SK-N-SH (cell line): ENCODE results near the gene APOBR. TPM values are rescaled to one million over a fixed set of nuclear protein-coding genes. Genes with fewer than 3 reads are reported as not detected.

Experiments
- CTCF ChIA-PET: fragments of 300-600, 350-600 bp; formaldehyde crosslinking; extraction: SDS; loops from one replicate; lab custom pipeline; 2021; lab: Yijun Ruan, JAX
- POLR2A ChIA-PET: fragments of 350-600 bp; sonication (Branson Sonifier 250); formaldehyde crosslinking; extraction: SDS; loops from one replicate; lab custom pipeline; 2020; ENCODE audit warnings: antibody characterized with exemption, inconsistent platforms; lab: Yijun Ruan, JAX
- DNase-seq: peaks from one replicate; pipeline ENCODE4 v3.0.0; 2012
- H2AFZ ChIP-seq: fragments of 200-600 bp; sonication (generic); 2 replicates; pipeline ENCODE4 v1.8.1; 2016; ENCODE audit warnings: antibody characterized with exemption, mild to moderate bottlenecking, low read depth
- H3F3A ChIP-seq: fragments of 200-600 bp; sonication (generic); replicated peaks from 2 replicates; pipeline ENCODE3; 2016; ENCODE audit warnings: antibody characterized with exemption, mild to moderate bottlenecking; ENCODE audit not compliant: insufficient read depth
- H3K27ac ChIP-seq, 2 experiments: fragments of 200-500 bp in 1 of 2; fragments of 200-600 bp in 1 of 2; sonication (Bioruptor generic) in 1 of 2; sonication (generic), shearing (Covaris generic) in 1 of 2; 2 replicates each; pipeline versions ENCODE4 v1.5.1 to v1.6.1; 2014 to 2016; ENCODE audit warnings: low read depth in 2 of 2, inconsistent platforms in 1 of 2, low read length in 1 of 2, mild to moderate bottlenecking in 1 of 2, mixed read lengths in 1 of 2
- H3K27me3 ChIP-seq: fragments of 200-600 bp; sonication (generic), shearing (Covaris generic); 2 replicates; pipeline ENCODE4 v1.6.1; 2016; ENCODE audit warnings: mixed run types; ENCODE audit not compliant: insufficient read depth
- H3K36me3 ChIP-seq, 2 experiments: fragments of 200-500 bp in 1 of 2; fragments of 200-600 bp in 1 of 2; sonication (Bioruptor generic) in 1 of 2; sonication (generic) in 1 of 2; replicated peaks in 1 of 2; 2 replicates each; pipeline versions ENCODE3 to v1.5.1; 2014 to 2016; ENCODE audit warnings: low read length in 1 of 2, mild to moderate bottlenecking in 1 of 2; ENCODE audit not compliant: insufficient read depth in 2 of 2, control insufficient read depth in 1 of 2
- H3K4me1 ChIP-seq, 2 experiments: fragments of 200-500 bp in 1 of 2; fragments of 200-600 bp in 1 of 2; sonication (Bioruptor generic) in 1 of 2; sonication (generic), shearing (Covaris generic) in 1 of 2; 2 replicates each; pipeline versions ENCODE4 v1.5.1 to v1.6.1; 2014 to 2016; ENCODE audit warnings: low read depth in 1 of 2, low read length in 1 of 2, mixed run types in 1 of 2; ENCODE audit not compliant: insufficient read depth in 2 of 2, control insufficient read depth in 1 of 2
- H3K4me2 ChIP-seq: fragments of 200-600 bp; sonication (generic), shearing (Covaris generic); 2 replicates; pipeline ENCODE4 v1.6.1; 2017; ENCODE audit warnings: mixed run types
- H3K4me3 ChIP-seq, 2 experiments: fragments of 200-500 bp in 1 of 2; fragments of 200-600 bp in 1 of 2; sonication (Bioruptor generic) in 1 of 2; sonication (generic), shearing (Covaris generic) in 1 of 2; 2 replicates each; pipeline versions ENCODE4 v1.5.1 to v1.8.1; 2014 to 2016; ENCODE audit warnings: low read depth in 2 of 2, inconsistent platforms in 1 of 2, low read length in 1 of 2, mild to moderate bottlenecking in 1 of 2, mixed read lengths in 1 of 2, moderate library complexity in 1 of 2
- H3K79me2 ChIP-seq: fragments of 200-600 bp; sonication (generic); 2 replicates; pipeline ENCODE4 v1.8.1; 2017; ENCODE audit warnings: mild to moderate bottlenecking; ENCODE audit not compliant: insufficient read depth
- H3K9ac ChIP-seq: fragments of 200-600 bp; sonication (generic); 2 replicates; pipeline ENCODE4 v1.6.1; 2017; ENCODE audit warnings: mixed run types
- H3K9me2 ChIP-seq: fragments of 200-600 bp; sonication (generic); 2 replicates; pipeline ENCODE4 v1.6.1; 2017; ENCODE audit warnings: mixed run types
- H3K9me3 ChIP-seq: fragments of 200-600 bp; sonication (generic); 2 replicates; pipeline ENCODE4 v1.6.1; 2017; ENCODE audit warnings: mixed run types, mild to moderate bottlenecking, moderate library complexity
- H4K20me1 ChIP-seq: fragments of 200-600 bp; sonication (generic); 2 replicates; pipeline ENCODE4 v1.6.1; 2017; ENCODE audit warnings: mild to moderate bottlenecking, mixed run types; ENCODE audit not compliant: insufficient read depth
- ELF1 ChIP-seq: IDR thresholded peaks from 2 replicates; pipeline ENCODE4 v1.4.0; 2012
- GABPA ChIP-seq: IDR thresholded peaks from 2 replicates; pipeline ENCODE4 v1.4.0; 2012; ENCODE audit warnings: low read depth, mild to moderate bottlenecking
- IRF3 ChIP-seq: fragments of 150-350 bp; IDR thresholded peaks from 2 replicates; pipeline ENCODE4 v1.6.1; 2016; ENCODE audit warnings: mild to moderate bottlenecking, low read depth, low read length
- MAX ChIP-seq: IDR thresholded peaks from 2 replicates; pipeline ENCODE4 v1.4.0; 2012; ENCODE audit warnings: low read depth
- MXI1 ChIP-seq: IDR thresholded peaks from 2 replicates; pipeline ENCODE4 v1.6.1; 2012; ENCODE audit warnings: mild to moderate bottlenecking, low read depth, low read length, improper control_type of control experiment
- NRF1 ChIP-seq: IDR thresholded peaks from 2 replicates; pipeline ENCODE4 v1.6.1; 2012; ENCODE audit warnings: low read depth, mild to moderate bottlenecking, low read length
- PBX3 ChIP-seq: IDR thresholded peaks from 2 replicates; pipeline ENCODE4; 2012
- POLR2AphosphoS5 ChIP-seq: IDR thresholded peaks from 2 replicates; pipeline ENCODE4 v1.6.1; 2012; ENCODE audit warnings: low read depth, low read length
- RAD21 ChIP-seq: IDR thresholded peaks from 2 replicates; pipeline ENCODE4 v1.6.1; 2012; ENCODE audit warnings: mild to moderate bottlenecking, low read length
- REST ChIP-seq: IDR thresholded peaks from 2 replicates; pipeline ENCODE4 v1.6.1; 2012; ENCODE audit warnings: mild to moderate bottlenecking, low read depth, low read length, moderate library complexity
- SIN3A ChIP-seq: IDR thresholded peaks from 2 replicates; pipeline ENCODE4 v1.6.1; 2012; ENCODE audit warnings: low read depth, mild to moderate bottlenecking, low read length, moderate library complexity, borderline replicate concordance
- TAF1 ChIP-seq: IDR thresholded peaks from 2 replicates; pipeline ENCODE4 v1.6.1; 2012; ENCODE audit warnings: low read depth, mild to moderate bottlenecking, low read length, moderate library complexity, borderline replicate concordance
- TEAD4 ChIP-seq: IDR thresholded peaks from 2 replicates; pipeline ENCODE4 v1.4.0; 2012; ENCODE audit warnings: mild to moderate bottlenecking, borderline replicate concordance; ENCODE audit not compliant: insufficient read depth
- USF2 ChIP-seq: fragments of 150-350 bp; IDR thresholded peaks from 2 replicates; pipeline ENCODE4 v1.6.1; 2017; ENCODE audit warnings: antibody characterized with exemption, low read length, low read depth, borderline replicate concordance
- YY1 ChIP-seq: IDR thresholded peaks from 2 replicates; pipeline ENCODE4 v1.4.0; 2012; ENCODE audit warnings: low read depth, mild to moderate bottlenecking
- ZBTB33 ChIP-seq: IDR thresholded peaks from 2 replicates; pipeline ENCODE4 v1.4.0; 2012; ENCODE audit warnings: low read depth, borderline replicate concordance
- WGBS: methylation state at CpG from one replicate; pipeline ENCODE4 v1.1.6; 2017; ENCODE audit warnings: low lambda C conversion rate; 5-methylcytosine and 5-hydroxymethylcytosine counted together
- polyA plus RNA-seq, 3 experiments: library from polyadenylated mRNA; depleted of rRNA; stranded (reverse); fragments of >200 nt; gene quantifications; 2 replicates each; pipeline ENCODE4 v1.2.3, GENCODE V29; 2012
- TF ChIP-seq, protein P1 (sequence below): fragments of 200-600 bp; sonication (generic); IDR thresholded peaks from 2 replicates; pipeline ENCODE4 v1.6.1; 2017; ENCODE audit warnings: antibody characterized with exemption, mild to moderate bottlenecking, moderate library complexity

APOBR gene
- polyA plus RNA-seq, 1 of the 3 experiments (the other 2 are of a cell fraction) = not detected

GRCh38 chr16:28504707-28505404, 10.4 kb downstream of the APOBR start (continued):
- TF ChIP-seq YY1 (no peak), TEAD4 (no peak)

DNA sequence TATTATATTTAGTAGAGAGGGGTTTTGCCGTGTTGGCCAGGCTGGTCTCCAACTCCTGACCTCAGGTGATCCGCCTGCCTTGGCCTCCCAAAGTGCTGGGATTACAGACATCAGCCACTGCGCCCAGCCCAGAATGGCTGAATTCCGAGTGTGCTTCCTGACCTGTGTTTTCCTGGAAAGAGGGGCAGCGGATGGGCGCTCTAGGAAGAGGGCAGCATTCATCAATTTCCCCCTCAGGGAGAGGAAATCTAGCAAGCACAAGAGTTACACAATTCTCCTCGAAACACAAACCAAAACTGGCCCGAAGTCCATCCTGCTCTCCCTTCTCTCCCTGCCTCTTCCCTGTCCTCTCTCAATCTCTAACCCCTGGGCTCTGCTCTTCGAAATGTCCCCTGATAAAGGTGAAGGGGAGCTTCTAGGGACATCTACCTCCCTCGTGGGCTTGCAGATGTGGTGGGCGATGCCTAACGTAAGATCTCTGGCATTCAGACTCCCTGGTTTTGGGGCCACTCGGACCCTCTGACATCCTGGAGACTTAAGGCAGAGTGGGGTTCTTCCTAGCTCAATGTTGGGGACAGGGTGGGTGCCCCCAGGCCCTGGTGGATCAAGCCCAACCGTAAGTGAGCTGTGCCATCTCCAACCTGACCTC, 11.2 kb downstream of the APOBR start:
- H4K20me1 ChIP-seq = no peaks in the 10 kb centered on the region
- no peaks in the 10 kb centered on the region for H3K9me2 ChIP-seq
- no peaks in the 10 kb centered on the region for H3K36me3 ChIP-seq
- H3K4me2 ChIP-seq = no peak overlapping the region
- no peaks in the 10 kb centered on the region for H3F3A ChIP-seq
- H3K27ac ChIP-seq = no peak overlapping the region
- ChIA-PET POLR2A (no interaction called here), CTCF (no interaction called here)
- WGBS = 52% methylated on average over 14 of the region's 14 CpGs
- H3K4me3 ChIP-seq = no peak overlapping the region
- no peaks in the 10 kb centered on the region for H3K9me3 ChIP-seq
- no peaks in the 10 kb centered on the region for H3K79me2 ChIP-seq
- no peak for TF ChIP-seq ZBTB33
- no peak for TF ChIP-seq USF2
- no peak for TF ChIP-seq IRF3
- no peak for TF ChIP-seq PBX3
- TF ChIP-seq REST = no peak
- no peak for TF ChIP-seq ELF1
- no peak for TF ChIP-seq MAX
- TF ChIP-seq POLR2AphosphoS5 = no peak
- TF ChIP-seq SIN3A = no peak
- TF ChIP-seq NRF1 = no peak
- no peak for TF ChIP-seq TAF1
- TF ChIP-seq RAD21 = no peak
- TF ChIP-seq GABPA = no peak
- TF ChIP-seq MXI1 = no peak
- TF ChIP-seq, protein P1, sequence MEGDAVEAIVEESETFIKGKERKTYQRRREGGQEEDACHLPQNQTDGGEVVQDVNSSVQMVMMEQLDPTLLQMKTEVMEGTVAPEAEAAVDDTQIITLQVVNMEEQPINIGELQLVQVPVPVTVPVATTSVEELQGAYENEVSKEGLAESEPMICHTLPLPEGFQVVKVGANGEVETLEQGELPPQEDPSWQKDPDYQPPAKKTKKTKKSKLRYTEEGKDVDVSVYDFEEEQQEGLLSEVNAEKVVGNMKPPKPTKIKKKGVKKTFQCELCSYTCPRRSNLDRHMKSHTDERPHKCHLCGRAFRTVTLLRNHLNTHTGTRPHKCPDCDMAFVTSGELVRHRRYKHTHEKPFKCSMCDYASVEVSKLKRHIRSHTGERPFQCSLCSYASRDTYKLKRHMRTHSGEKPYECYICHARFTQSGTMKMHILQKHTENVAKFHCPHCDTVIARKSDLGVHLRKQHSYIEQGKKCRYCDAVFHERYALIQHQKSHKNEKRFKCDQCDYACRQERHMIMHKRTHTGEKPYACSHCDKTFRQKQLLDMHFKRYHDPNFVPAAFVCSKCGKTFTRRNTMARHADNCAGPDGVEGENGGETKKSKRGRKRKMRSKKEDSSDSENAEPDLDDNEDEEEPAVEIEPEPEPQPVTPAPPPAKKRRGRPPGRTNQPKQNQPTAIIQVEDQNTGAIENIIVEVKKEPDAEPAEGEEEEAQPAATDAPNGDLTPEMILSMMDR = no peak
- H3K9ac ChIP-seq = no peak overlapping the region
- H2AFZ ChIP-seq = no peak overlapping the region
- no peaks in the 10 kb centered on the region for H3K4me1 ChIP-seq
- H3K27me3 ChIP-seq = no peaks in the 10 kb centered on the region
- DNase-seq = no peak
